ENCODE results near the gene ZDHHC8.

ZDHHC8 gene

GRCh38 chr22:20196094-20196842 lies 64.7 kb downstream of the ZDHHC8 start:
- DNase-seq (ENCODE audit: low spot score), result no peak
